Urothelium cell line (cell line): Measurements from ENCODE around the gene GLRX2.

Experiments used
- DNase-seq: peaks from one replicate; pipeline ENCODE4 v3.0.0; 2011; ENCODE audit warnings: low spot score, mixed read lengths
- FAIRE-seq: peaks from 2 replicates; lab custom pipeline; 2011; peaks lifted over from hg19 to GRCh38; lab: Jason Lieb, UNC

The GLRX2 gene

GRCh38 chr1:193113258-193113991 is 8.2 kb upstream of the GLRX2 start:
- DNase-seq = no peak
- FAIRE-seq = no peak

DNA sequence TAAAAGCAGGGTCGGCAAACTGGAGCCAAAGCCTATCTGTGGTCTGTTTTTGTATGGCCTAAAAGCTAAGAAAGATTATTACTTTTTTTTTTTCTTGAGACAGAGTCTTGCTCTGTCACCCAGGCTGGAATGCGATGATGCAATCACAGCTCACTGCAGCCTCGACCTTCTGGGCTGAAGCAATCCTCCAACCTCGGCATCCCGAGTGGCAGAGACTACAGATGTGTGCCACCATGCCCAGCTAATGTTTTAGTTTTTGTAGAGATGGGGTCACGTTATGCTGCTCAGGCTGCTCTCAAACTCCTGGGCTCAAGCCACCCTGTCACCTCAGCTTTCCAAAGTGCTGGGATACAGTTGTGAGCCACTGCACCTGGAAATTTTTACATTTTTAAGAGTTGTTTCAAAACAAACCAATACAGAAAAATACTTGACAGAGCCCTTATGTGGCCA is 6.5 kb upstream of the GLRX2 start:
- DNase-seq (no peak), FAIRE-seq (no peak)

- FAIRE-seq = no peak
- no peak for DNase-seq
These were observed 5.7 kb upstream of the GLRX2 start for GRCh38 chr1:193110864-193111263.

DNA sequence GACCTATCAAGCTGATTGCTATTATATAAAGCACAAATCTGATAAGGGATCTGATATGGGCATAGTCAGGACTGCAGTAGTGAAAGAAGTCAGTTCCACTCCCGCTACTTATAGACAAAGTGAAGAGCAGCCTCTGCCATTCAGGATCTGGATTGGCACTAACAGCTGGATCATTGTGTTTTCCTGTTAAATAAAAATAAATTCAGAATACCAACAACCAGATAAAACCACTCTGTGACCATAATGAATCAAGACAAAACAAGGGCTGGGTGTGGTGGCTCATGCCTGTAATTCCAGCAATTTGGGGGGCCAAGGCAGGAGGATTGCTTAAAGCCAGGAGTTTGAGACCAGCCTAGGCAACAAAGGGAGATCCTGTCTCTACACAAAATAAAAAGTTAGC is 5.0 kb upstream of the GLRX2 start:
- no peak for DNase-seq
- no peak for FAIRE-seq

- FAIRE-seq = no peak
- DNase-seq = no peak
These were observed 4.4 kb upstream of the GLRX2 start for GRCh38 chr1:193109619-193110018.

GRCh38 chr1:193108471-193108870 is 3.3 kb upstream of the GLRX2 start:
- FAIRE-seq (no peak), DNase-seq (no peak)

- FAIRE-seq = no peak
- DNase-seq = no peak
These were observed 585 bp upstream of the GLRX2 start for GRCh38 chr1:193105821-193106177.

DNA sequence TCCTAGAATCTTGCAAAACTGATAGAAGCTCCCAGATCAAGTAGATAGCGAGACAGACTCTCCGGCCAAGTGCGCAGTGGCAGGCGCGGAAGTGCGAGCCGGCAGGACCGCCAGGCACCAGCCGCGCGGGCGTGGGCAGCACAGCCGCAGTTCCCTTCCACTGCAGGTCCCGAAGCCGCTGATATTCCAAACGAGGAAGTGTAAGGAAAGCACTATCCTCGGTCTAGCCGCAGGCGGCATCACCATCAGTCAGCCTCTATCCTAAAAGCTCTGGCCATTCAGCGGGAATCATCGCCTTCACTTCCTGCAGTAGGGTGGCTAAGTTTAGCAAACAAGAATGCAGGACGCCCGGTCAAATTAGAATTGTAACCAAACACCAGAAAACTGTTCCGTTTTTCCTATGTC is 710 bp downstream of the GLRX2 start:
- FAIRE-seq = no peak
- peak; percentile 4 for DNase-seq

DNA sequence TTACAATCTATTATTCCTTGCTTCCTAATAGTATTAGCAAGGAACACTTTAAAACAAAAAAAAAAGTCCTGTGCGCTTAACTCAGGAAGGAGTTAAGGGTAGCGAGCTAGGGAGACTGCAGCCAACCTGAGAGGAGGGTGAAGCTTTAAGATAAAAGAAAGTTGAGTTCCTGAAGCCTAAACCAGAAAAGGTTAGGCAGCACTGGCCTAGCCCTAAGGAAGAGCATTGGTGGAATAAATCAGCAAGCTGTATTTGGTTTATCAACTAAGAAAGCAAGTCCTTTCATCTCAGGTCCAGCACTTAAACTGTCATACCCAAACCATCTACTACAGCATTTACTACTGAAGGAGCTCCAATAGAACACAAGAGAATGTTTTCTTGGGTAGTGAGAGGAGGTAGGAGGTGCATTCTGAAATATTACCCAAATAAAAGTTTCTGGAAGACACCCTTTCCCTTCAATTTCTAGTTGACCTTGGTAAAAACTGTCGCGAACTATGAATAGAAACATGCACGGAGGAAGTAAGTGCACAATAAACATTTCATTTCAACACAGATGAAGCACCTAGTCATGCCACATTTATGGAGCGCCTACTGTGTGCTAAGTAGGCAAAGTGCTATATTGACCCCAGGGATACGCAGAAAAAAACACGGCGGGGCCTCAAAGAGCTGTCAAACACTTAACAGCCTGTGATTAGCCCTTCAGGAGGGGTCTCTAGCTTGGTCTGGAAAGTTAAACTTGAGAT is 1.3 kb downstream of the GLRX2 start:
- FAIRE-seq (no peak), DNase-seq (no peak)

GRCh38 chr1:193102662-193103061 is 2.6 kb downstream of the GLRX2 start:
- FAIRE-seq (no peak), DNase-seq (no peak)

GRCh38 chr1:193094112-193094511 is 11.1 kb downstream of the GLRX2 start:
- no peak for DNase-seq
- no peak for FAIRE-seq

DNA sequence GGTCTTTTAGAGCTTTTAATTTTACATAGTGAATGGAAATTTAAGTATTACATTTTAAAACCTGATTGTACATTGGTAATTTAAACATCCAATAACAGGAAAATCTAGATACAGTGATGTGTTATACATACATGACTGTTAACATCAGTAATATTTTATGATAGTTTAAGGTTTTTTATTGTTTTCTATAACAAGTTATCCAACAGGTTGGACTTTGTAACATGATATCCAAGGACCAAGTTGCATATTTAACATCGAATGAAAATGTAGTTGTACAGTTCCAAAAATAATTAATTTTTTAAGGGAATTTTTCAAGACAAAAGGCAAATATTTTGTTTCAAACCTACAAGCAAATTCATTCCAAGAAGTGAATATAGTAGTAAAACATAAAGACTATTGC is 14.3 kb downstream of the GLRX2 start:
- no peak for DNase-seq
- no peak for FAIRE-seq

DNA sequence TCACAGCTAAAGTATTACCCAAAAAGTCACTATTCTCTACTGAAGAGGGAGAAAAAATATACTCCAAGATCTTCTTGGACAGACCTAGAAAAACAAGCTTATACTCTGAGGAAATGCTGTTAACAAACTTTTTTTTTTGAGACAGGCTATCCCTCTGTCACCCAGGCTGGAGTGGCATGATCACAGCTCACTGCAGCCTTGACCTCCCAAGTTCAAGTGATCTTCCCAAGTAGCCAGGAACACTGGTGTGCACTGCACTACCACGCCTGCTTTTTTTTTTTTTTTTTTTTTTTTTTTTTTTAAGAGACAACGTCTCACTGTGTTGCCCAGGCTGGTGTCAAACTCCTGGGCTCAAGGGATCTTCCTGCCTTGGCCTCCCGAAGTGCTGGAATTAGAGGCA is 17.3 kb downstream of the GLRX2 start:
- DNase-seq (no peak), FAIRE-seq (no peak)

DNA sequence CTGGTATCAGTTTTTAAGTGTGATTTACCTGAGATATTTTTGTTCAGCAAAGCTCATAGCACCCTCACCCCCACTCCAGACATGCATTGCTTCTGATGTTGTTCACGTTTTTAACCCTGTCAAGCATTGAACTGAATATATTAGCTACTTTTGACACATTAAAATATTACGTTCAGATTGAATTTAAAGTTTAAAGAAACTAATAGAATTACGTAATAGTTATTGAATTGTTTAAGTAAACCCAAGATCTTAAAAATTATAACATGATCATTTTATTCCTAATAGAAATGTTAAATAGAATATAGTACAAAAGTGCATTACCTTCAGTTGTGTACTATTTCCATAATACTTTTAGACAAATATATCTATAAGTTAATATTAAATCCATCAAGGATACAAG is 18.9 kb downstream of the GLRX2 start:
- FAIRE-seq (no peak), DNase-seq (no peak)

GRCh38 chr1:193085263-193085662 is 20.0 kb downstream of the GLRX2 start:
- no peak for FAIRE-seq
- no peak for DNase-seq

GRCh38 chr1:193083365-193084088 is 21.7 kb downstream of the GLRX2 start:
- no peak for FAIRE-seq
- DNase-seq = no peak

DNA sequence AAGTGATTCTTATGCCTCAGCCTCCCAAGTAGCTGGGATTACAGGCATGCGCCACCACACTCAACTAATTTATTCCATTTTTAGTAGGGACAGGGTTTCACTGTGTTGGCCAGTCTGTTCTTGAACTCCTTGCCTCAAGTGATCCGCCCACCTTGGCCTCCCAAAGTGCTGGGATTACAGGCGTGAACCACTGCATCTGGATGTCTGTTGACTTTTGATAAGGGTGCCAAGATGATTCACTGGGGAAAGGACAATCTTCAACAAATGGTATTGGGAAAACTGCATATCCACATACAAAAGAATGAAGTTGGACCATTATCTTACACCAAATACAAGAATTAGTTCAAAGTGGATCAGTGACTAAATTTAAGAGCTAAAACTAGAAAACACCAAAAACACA is 26.0 kb downstream of the GLRX2 start:
- FAIRE-seq (no peak), DNase-seq (no peak)

DNA sequence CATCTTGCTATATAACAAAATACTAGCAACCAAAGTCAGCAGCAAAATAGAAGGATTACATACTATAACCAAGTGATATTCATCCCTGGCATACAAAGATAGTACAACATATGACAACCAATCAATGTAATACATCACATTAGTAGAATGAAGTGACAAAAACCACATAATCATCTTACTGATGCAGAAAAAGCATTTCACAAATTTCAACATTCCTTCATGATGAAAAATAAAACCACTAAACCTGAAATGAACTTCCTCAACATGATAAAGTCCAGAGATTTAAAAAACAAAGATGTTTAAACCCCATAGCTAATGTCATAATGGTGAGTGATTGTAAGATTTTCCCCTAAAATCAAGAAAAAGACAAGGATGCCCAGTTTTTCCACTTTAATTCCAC is 27.2 kb downstream of the GLRX2 start:
- FAIRE-seq (no peak), DNase-seq (no peak)

DNA sequence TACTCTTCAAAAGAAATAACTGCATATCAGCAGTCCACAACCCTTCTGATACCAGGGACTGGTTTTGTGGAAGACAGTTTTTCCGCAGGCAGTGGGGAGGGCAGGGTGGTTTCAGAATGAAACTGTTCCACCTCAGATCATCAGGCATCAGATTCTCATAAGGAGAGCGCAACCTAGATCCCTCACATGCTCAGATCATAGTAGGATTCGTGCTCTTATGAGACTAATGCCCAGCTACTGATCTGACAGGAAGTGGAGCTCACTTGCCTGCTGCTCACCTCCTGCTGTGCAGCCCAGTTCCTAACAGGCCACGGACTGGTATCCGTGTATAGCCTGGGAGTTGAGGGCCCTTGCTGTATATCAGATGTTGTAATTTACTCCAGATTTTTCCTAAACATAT is 34.3 kb downstream of the GLRX2 start:
- DNase-seq (no peak), FAIRE-seq (no peak)

DNA sequence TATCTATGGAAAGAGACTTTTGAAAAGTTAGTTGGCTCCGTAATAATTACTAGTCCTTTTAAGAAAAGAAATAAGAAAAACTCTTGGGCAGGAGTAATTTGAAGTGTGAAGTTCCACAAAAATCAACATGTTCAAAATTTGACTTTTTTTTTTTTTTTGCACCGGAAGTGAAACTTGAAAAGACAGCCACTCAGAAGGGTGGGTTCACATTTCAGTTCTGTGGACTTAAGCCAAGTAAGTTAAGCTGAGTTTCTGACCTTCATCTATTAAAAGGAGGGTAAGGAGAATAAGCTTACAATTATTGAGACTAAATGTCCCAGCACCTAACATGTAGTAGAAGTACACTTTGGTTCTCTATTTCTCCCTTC is 34.8 kb downstream of the GLRX2 start:
- DNase-seq (no peak), FAIRE-seq (no peak)

DNA sequence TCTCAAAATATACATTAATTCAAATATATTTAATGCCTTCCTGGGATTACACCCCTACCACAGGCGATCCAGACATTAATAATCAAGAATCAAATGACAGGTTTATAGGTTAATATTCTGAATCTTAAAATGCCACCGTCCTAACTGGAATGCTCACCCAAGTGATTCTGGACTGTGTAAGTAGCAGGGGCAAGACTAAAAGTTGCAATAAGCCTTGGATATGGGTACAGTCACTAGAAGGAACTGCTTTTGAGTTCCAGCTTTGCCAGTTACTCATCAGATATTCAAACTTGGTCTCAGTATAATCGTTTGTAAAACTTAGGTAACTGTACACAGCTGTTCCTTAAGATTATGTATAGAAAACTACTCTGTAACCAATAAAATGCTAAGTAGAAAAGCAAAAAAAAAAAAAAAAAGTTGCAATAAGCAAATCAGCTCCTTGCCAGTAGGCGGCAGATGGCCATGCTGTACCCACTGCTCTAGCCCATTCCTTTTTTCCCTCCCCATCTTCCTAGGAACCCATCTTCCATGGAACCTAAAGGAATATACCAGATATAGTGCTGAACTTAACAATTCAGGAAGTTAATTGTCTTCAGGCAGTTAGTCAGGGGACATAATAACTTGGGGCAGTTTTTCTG is 35.3 kb downstream of the GLRX2 start:
- DNase-seq (peak; percentile 0), FAIRE-seq (no peak)

DNA sequence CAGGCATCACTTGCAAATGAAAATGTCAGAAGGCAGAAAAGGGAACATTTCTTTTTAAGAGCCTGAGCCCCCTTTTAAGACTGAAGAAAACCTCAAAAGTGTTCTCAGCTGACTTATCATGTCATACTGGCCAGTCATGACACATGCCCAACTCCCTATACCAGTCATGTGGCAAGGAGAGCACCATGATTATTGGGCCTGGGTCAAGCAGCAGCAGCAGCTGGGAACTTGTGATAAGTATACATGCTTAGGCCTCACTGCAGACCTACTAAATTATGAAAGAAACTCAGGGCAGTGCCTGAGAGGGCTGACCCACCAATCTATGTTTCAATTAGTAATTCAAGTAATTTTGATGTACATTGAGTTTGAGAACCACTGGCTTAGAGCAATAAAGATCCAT is 37.2 kb downstream of the GLRX2 start:
- DNase-seq (no peak), FAIRE-seq (no peak)
